ENCODE measurements around the gene MAML3.

Gene MAML3

GRCh38 chr4:139913995-139914598 is 239.9 kb downstream of the MAML3 start:
- in situ Hi-C loops (cut with MboI; ENCODE audit: low sequenced_read_pairs, unreplicated experiment): no loop called here

GRCh38 chr4:139913398-139913990 is 240.5 kb downstream of the MAML3 start:
- TF ChIP-seq CTCF (IDR thresholded peaks at IDR 0.05; ENCODE audit: borderline replicate concordance, control extremely low read depth, extremely low read depth, insufficient read depth, missing control alignments): no peak
- in situ Hi-C loops (cut with MboI; ENCODE audit: low sequenced_read_pairs, unreplicated experiment): no loop called here
- no peak for DNase-seq (ENCODE audit: low spot score)

More at GRCh38 chr4:139913995-139914598, 239.9 kb downstream of the MAML3 start:
- DNase-seq (ENCODE audit: low spot score): no peak
- TF ChIP-seq CTCF (IDR thresholded peaks at IDR 0.05; ENCODE audit: borderline replicate concordance, control extremely low read depth, extremely low read depth, insufficient read depth, missing control alignments): no peak

DNA sequence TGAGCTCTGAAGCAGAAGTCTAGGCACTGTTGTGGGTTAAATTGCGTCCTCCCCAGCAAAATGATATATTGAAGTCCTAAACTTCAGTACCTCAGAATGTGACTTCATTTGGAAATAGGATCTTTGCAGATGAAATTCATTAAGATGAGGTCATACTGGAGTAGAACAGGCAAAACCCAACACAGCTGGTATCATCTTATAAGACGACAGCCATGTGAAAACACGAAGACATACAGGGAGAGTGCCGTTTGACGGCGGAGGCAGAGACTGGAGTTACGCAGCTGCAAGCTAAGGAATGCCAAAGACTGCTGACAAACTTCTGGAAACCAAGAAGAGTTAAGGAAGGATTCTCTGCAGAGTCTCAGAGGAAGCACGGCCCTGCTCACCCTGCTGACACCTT is 241.5 kb downstream of the MAML3 start:
- in situ Hi-C loops (cut with MboI; ENCODE audit: low sequenced_read_pairs, unreplicated experiment): no loop called here
- TF ChIP-seq CTCF (IDR thresholded peaks at IDR 0.05; ENCODE audit: borderline replicate concordance, control extremely low read depth, extremely low read depth, insufficient read depth, missing control alignments): no peak
- DNase-seq (ENCODE audit: low spot score): no peak

GRCh38 chr4:139910106-139910505 is 243.9 kb downstream of the MAML3 start:
- in situ Hi-C loops (cut with MboI; ENCODE audit: low sequenced_read_pairs, unreplicated experiment): no loop called here
- no peak for TF ChIP-seq CTCF (IDR thresholded peaks at IDR 0.05; ENCODE audit: borderline replicate concordance, control extremely low read depth, extremely low read depth, insufficient read depth, missing control alignments)

GRCh38 chr4:139908636-139909437 is 245.1 kb downstream of the MAML3 start:
- no peak for DNase-seq (ENCODE audit: low spot score)
- in situ Hi-C loops (cut with MboI; ENCODE audit: low sequenced_read_pairs, unreplicated experiment): no loop called here
- no peak for TF ChIP-seq CTCF (IDR thresholded peaks at IDR 0.05; ENCODE audit: borderline replicate concordance, control extremely low read depth, extremely low read depth, insufficient read depth, missing control alignments)

More at GRCh38 chr4:139910106-139910505, 243.9 kb downstream of the MAML3 start:
- DNase-seq (ENCODE audit: low spot score): no peak

- DNase-seq (ENCODE audit: low spot score): no peak
- TF ChIP-seq CTCF (IDR thresholded peaks at IDR 0.05; ENCODE audit: borderline replicate concordance, control extremely low read depth, extremely low read depth, insufficient read depth, missing control alignments): no peak
- in situ Hi-C loops (cut with MboI; ENCODE audit: low sequenced_read_pairs, unreplicated experiment): no loop called here
These were observed 246.8 kb downstream of the MAML3 start for GRCh38 chr4:139907001-139907809.
